ENCODE measurements around the gene CDIPT. TPM values are rescaled to one million over a fixed set of nuclear protein-coding genes. Genes with fewer than 3 reads are reported as not detected.
A peak's percentile ranks its signal among the peaks of the same experiment; 100 is the strongest.

CDIPT gene
- total RNA-seq, 1 donor from 2014 or later = 88.1 TPM

- TF ChIP-seq CTCF (IDR thresholded peaks at IDR 0.05; ENCODE audit: insufficient read depth, low read depth, low read length) (no peak), EZH2 (IDR thresholded peaks at IDR 0.05; ENCODE audit: insufficient read depth, low read length) (no peak)
- peak overlapping the region; percentile 60 for H3K4me3 Mint-ChIP-seq (ENCODE audit: unreplicated experiment)
- peaks cover 5% of the 10 kb centered on the region for H3K36me3 Mint-ChIP-seq (ENCODE audit: low read depth, unreplicated experiment)
- Histone ChIP-seq H3K9ac (ENCODE audit: low read length) (no peak overlapping the region), H3K4me2 (ENCODE audit: low read length) (no peak overlapping the region), H3K4me1 (ENCODE audit: insufficient read depth, low read length) (peaks cover 32% of the 10 kb centered on the region), H3K36me3 (ENCODE audit: insufficient read depth, low read length) (peaks cover 4% of the 10 kb centered on the region), H3K27me3 (ENCODE audit: insufficient read depth, low read length) (no peaks in the 10 kb centered on the region), H4K20me1 (ENCODE audit: insufficient read depth, low read length) (peaks cover 24% of the 10 kb centered on the region), H3K27ac (ENCODE audit: low read depth, low read length) (no peak overlapping the region), H3K9me3 (ENCODE audit: insufficient read depth, low read depth, low read length) (no peaks in the 10 kb centered on the region), H3K4me3 (ENCODE audit: insufficient read depth, low read depth, low read length) (no peak overlapping the region), H2AFZ (ENCODE audit: low read depth, low read length) (no peak overlapping the region), H3K79me2 (ENCODE audit: insufficient read depth, low read length) (peaks cover 44% of the 10 kb centered on the region)
- peaks cover 38% of the 10 kb centered on the region for H3K4me1 Mint-ChIP-seq (ENCODE audit: low read depth, unreplicated experiment)
- no peak for DNase-seq (ENCODE audit: low read depth)
- H3K27ac Mint-ChIP-seq (ENCODE audit: unreplicated experiment) = no peak overlapping the region
- no peak for FAIRE-seq
- H3K9me3 Mint-ChIP-seq (ENCODE audit: unreplicated experiment) = no peaks in the 10 kb centered on the region
- H3K27me3 Mint-ChIP-seq (ENCODE audit: low read depth, unreplicated experiment) = no peaks in the 10 kb centered on the region
Observed at GRCh38 chr16:29813644-29814562, 49.1 kb downstream of the CDIPT start.

GRCh38 chr16:29812754-29813643 is 50.0 kb downstream of the CDIPT start:
- FAIRE-seq (no peak), DNase-seq (ENCODE audit: low read depth) (no peak)
- Histone ChIP-seq H3K36me3 (ENCODE audit: insufficient read depth, low read length) (peaks cover 1% of the 10 kb centered on the region), H3K4me1 (ENCODE audit: insufficient read depth, low read length) (peaks cover 37% of the 10 kb centered on the region), H3K27me3 (ENCODE audit: insufficient read depth, low read length) (no peaks in the 10 kb centered on the region), H4K20me1 (ENCODE audit: insufficient read depth, low read length) (peaks cover 33% of the 10 kb centered on the region), H3K9me3 (ENCODE audit: insufficient read depth, low read depth, low read length) (no peaks in the 10 kb centered on the region), H3K4me3 (ENCODE audit: insufficient read depth, low read depth, low read length) (peak overlapping the region; percentile 59), H3K79me2 (ENCODE audit: insufficient read depth, low read length) (peaks cover 44% of the 10 kb centered on the region), H3K4me2 (ENCODE audit: low read length) (peak overlapping the region; percentile 93), H3K27ac (ENCODE audit: low read depth, low read length) (no peak overlapping the region), H2AFZ (ENCODE audit: low read depth, low read length) (no peak overlapping the region), H3K9ac (ENCODE audit: low read length) (peak overlapping the region; percentile 69)
- TF ChIP-seq CTCF (IDR thresholded peaks at IDR 0.05; ENCODE audit: insufficient read depth, low read depth, low read length) = no peak
- no peak for TF ChIP-seq EZH2 (IDR thresholded peaks at IDR 0.05; ENCODE audit: insufficient read depth, low read length)
- Mint-ChIP-seq H3K36me3 (ENCODE audit: low read depth, unreplicated experiment) (peaks cover 9% of the 10 kb centered on the region), H3K27me3 (ENCODE audit: low read depth, unreplicated experiment) (no peaks in the 10 kb centered on the region), H3K4me3 (ENCODE audit: unreplicated experiment) (peak overlapping the region; percentile 83), H3K9me3 (ENCODE audit: unreplicated experiment) (no peaks in the 10 kb centered on the region), H3K4me1 (ENCODE audit: low read depth, unreplicated experiment) (peaks cover 40% of the 10 kb centered on the region), H3K27ac (ENCODE audit: unreplicated experiment) (peak overlapping the region; percentile 12)
